ENCODE results near the gene TSPAN15.

- TF ChIP-seq ZNF175 (tag by site-specific recombination; IDR thresholded peaks at IDR 0.05) (no peak), ZNF707 (tag by site-specific recombination; IDR thresholded peaks at IDR 0.05) (no peak), SP2 (tag by site-specific recombination; IDR thresholded peaks at IDR 0.05) (no peak), ATF2 (tag by site-specific recombination; IDR thresholded peaks at IDR 0.05; ENCODE audit: low read depth) (no peak), MEIS1 (CRISPR knock-in tag; IDR thresholded peaks at IDR 0.05; ENCODE audit: borderline replicate concordance) (no peak), ZNF274 (IDR thresholded peaks at IDR 0.05; ENCODE audit: low read length) (no peak), ZNF274 (tag by site-specific recombination; IDR thresholded peaks at IDR 0.05; ENCODE audit: borderline replicate concordance) (no peak), ZBTB26 (tag by site-specific recombination; optimal IDR thresholded peaks at IDR 0.05) (no peak), KLF9 (tag by site-specific recombination; IDR thresholded peaks at IDR 0.05; ENCODE audit: low read depth) (no peak), CTCF (tag by site-specific recombination; IDR thresholded peaks at IDR 0.05) (no peak), ZNF239 (tag by site-specific recombination; IDR thresholded peaks at IDR 0.05) (no peak), HOXA7 (CRISPR knock-in tag; IDR thresholded peaks at IDR 0.05; ENCODE audit: borderline replicate concordance) (no peak), YY1 (tag by site-specific recombination; IDR thresholded peaks at IDR 0.05) (no peak)
These were observed 33.1 kb upstream of the TSPAN15 start for GRCh38 chr10:69418052-69418752.
